ENCODE data around the gene CDH16.
"Not testable (repeated sequence)": the region's sequence is repeated elsewhere in the genome, so short reads cannot be mapped to it uniquely, and the experiment has no call there.

The CDH16 gene

GRCh38 chr16:66948134-66948836, 29.6 kb upstream of the CDH16 start:
- in situ Hi-C loops (cut with MboI; ENCODE audit: low sequenced_read_pairs): no loop called here

GRCh38 chr16:66947302-66948065, 28.8 kb upstream of the CDH16 start:
- in situ Hi-C loops (cut with MboI; ENCODE audit: low sequenced_read_pairs): no loop called here

DNA sequence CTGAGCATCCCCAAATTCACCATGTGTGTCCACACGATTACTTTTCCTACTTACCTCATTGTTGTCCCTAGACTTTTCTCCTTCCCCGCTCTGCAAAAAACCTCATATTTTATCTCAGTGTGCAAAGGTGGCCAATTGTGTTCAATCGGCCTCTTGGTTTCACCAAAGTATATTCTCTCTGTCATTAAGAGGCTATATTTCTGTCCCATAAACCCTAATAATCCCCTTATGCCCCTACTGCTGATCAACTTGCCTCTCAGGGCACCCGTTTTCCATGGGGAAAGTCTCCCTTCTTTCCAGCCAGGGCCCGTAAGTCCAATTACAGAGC, 28.3 kb upstream of the CDH16 start:
- in situ Hi-C loops (cut with MboI; ENCODE audit: low sequenced_read_pairs): no loop called here

DNA sequence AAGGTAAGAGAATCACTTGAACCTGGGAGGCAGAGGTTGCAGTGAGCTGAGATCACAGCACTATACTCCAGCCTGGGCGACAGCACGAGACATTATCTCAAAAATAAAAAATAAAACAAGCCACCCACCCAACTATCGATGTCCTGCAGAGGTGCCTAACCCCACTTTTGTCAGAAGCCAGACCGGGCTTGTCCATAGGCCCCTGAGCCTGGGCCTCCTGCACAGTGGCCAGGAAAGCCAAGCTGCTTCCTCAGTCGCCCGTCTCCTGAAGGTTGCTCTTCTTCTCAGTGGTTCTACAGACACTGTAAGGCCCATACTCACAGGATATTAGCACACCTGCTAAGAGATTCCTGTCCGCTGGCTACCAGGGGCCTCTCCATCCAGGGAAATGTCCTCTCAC, 27.9 kb upstream of the CDH16 start:
- in situ Hi-C loops (cut with MboI; ENCODE audit: low sequenced_read_pairs): no loop called here

GRCh38 chr16:66945939-66946338, 27.3 kb upstream of the CDH16 start:
- in situ Hi-C loops (cut with MboI; ENCODE audit: low sequenced_read_pairs): no loop called here

DNA sequence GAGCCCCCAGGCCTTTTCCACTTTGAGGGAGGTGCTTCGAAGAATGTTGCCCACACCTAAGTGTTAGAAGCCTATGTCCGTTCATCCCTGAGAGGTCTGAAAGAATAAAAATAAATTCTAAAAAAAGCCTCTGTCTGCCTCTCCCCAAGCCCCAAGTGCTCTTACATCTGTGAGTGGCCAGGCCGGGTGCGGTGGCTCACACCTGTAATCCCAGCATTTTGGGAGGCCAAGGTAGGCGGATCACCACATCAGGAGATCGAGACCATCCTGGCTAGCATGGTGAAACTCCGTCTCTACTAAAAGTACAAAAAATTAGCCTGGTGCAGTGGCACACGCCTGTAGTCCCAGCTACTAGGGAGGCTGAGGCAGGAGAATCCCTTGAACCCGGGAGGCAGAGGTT, 26.3 kb upstream of the CDH16 start:
- in situ Hi-C loops (cut with MboI; ENCODE audit: low sequenced_read_pairs): not testable (repeated sequence)

DNA sequence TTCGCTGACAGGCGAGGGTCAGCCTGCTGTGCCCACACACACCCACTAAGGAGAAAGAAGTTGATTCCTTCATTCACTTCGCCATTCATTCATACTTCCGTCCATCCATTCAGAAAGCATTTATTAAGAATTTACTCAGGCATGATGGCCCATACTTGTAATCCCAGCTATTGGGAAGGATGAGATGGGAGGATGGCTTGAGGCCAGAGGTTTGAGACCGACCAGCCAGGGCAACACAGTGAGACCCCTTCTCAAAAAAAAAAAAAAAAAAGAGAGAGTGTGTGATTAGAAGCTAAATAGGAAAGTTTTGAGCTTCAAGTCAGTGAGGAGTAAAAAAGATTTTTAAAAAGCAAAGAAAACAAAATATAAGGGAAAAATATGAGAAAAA, 25.4 kb upstream of the CDH16 start:
- in situ Hi-C loops (cut with MboI; ENCODE audit: low sequenced_read_pairs): no loop called here

GRCh38 chr16:66943426-66944053, 24.9 kb upstream of the CDH16 start:
- in situ Hi-C loops (cut with MboI; ENCODE audit: low sequenced_read_pairs): no loop called here

GRCh38 chr16:66942981-66943380, 24.3 kb upstream of the CDH16 start:
- in situ Hi-C loops (cut with MboI; ENCODE audit: low sequenced_read_pairs): no loop called here

DNA sequence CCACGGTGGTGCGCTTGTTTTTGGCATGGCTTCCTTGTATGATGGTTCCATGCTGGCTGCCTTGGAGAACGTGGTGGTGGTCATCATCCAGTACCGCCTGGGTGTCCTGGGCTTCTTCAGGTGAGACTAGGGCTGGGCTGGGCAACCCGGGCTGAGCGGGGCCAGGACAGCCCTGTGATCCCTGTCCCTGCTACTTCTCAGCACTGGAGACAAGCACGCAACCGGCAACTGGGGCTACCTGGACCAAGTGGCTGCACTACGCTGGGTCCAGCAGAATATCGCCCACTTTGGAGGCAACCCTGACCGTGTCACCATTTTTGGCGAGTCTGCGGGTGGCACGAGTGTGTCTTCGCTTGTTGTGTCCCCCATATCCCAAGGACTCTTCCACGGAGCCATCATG, 21.6 kb upstream of the CDH16 start:
- in situ Hi-C loops (cut with MboI; ENCODE audit: low sequenced_read_pairs): no loop called here

DNA sequence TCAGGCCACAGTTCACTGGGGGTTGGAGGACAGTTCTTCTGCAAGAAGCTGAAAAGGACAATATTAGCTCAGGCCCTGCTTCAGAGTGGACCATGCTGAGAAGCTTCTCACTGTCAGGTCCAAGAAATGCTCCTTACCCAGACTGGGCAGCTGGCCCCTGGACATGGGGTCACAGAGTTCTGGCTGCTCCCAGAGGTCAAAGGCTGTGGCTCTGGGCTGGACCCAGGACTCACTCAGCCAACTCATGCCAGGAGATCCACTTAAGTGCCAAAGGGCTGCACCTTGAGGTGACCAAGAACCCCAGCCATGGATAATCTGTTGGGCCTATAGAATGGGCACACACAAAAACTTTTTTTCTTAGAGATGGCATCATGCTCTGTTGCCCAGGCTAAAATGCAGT, 20.7 kb upstream of the CDH16 start:
- in situ Hi-C loops (cut with MboI; ENCODE audit: low sequenced_read_pairs): no loop called here

GRCh38 chr16:66937725-66938337, 19.1 kb upstream of the CDH16 start:
- in situ Hi-C loops (cut with MboI; ENCODE audit: low sequenced_read_pairs): no loop called here

DNA sequence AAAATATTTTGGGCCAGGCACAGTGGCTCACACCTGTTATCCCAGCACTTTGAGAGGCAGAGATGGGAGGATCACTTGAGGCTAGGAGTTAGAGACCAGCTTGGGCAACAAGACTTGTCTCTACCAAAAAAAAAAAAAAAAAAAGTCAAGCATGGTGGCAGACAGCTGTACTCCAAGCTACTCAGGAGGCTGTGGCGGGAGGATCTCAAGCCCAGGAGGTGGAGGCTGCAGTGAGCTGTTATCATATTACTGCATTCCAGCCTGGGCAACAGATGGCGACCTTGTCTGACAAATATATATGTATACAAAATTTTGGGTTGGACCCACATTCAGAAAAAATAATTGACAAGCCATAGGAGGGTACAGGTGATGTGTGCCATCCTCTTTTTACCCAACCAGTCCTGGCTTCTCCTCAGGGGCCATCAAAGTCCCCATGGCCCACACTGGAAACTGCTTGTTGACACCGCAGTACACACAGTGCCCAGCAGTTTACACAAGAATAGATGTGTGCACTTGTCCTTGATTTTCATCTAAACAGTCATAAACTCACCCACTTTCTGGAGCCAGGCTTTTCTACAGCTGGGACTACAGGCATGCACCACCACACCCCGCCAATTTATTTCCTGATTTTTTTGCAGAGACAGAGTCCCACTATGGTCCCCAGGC, 18.3 kb upstream of the CDH16 start:
- in situ Hi-C loops (cut with MboI; ENCODE audit: low sequenced_read_pairs): no loop called here

GRCh38 chr16:66936462-66936861, 17.8 kb upstream of the CDH16 start:
- in situ Hi-C loops (cut with MboI; ENCODE audit: low sequenced_read_pairs): no loop called here

- in situ Hi-C loops (cut with MboI; ENCODE audit: low sequenced_read_pairs): no loop called here
Observed at GRCh38 chr16:66935314-66936011, 16.8 kb upstream of the CDH16 start, which contains the start of gene CES2. TSS of gene CES2 (plus strand) at chr16:66935516. CDS start at chr16:66935636, 120 bp downstream.

DNA sequence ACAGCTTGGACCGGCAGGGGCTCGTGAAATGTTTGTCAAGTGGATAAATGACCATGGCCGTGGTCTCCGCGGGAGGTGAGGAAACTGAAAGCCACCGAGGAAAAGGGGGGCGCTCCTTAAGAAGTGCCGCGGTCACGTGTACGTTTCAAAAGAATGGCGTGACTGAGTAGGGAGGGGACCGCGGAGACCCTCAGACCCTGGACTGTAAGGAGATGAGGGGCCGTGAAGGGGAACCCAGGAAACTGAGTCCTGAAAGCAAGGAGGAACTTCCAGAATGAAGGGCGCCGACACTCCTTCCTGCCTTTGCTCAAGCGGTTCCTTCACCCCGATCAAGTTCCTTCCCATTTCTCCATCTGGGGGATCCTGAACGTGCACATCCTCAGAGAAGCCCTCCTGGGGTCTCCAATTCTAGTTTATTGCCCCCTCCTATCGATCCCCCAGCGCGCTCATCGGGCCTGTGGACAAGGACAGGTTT, 16.2 kb upstream of the CDH16 start:
- in situ Hi-C loops (cut with MboI; ENCODE audit: low sequenced_read_pairs): not testable (repeated sequence)

GRCh38 chr16:66934138-66934838, 15.6 kb upstream of the CDH16 start, which contains the start of gene CIAO2B:
TSS of gene CIAO2B (minus strand) at chr16:66934402. CDS start at chr16:66934364, 38 bp downstream.
- in situ Hi-C loops (cut with MboI; ENCODE audit: low sequenced_read_pairs): no loop called here

GRCh38 chr16:66933776-66934137, 15.1 kb upstream of the CDH16 start:
- in situ Hi-C loops (cut with MboI; ENCODE audit: low sequenced_read_pairs): no loop called here

DNA sequence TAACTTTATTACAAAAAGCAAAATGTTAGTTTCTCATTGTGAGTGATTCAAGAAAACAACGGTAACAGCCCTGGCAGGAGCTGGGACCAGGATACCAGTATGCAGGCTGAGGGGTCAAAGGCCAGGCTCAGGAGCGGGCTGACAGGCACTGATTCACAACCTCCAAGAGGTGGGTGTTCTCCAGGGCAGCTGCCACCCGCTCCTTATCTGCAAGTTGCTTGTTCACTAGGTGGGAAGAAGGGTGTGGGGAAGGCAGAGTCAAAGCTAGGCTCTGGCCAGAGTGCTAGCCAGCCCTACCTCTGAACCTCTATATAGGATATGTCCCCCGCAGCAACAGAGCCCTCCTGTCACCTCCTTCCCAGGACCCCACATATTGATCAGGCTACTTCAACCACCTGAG, 13.4 kb upstream of the CDH16 start:
- in situ Hi-C loops (cut with MboI; ENCODE audit: low sequenced_read_pairs): no loop called here

DNA sequence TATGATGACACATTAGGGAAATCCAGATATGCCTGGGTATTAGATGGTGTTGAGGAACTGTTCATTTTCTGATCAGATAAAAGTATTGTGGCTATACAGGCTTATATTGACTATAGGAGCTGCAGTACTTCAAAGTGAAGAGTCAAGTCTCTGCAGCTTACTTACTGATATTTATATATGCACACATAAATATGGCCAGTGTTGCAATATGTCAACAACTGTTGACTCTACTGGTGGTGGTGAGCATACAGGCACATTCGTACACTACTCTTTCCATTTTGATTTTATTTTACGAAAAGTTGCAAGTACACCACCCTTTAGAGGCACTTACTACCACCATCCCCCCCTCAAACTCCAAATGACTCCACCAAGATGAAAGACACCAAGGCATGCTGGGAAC, 13.0 kb upstream of the CDH16 start:
- in situ Hi-C loops (cut with MboI; ENCODE audit: low sequenced_read_pairs): no loop called here

Measured in HL-60/S4 (cell line).